GM23338 (cell line): ENCODE data around the gene PPP1R12A.

ENCODE experiments used
- EZH2 ChIP-seq: fragments of 200-600 bp; sonication (generic); IDR thresholded peaks from one replicate; pipeline ENCODE4 v1.8.0; 2017; ENCODE audit warnings: antibody characterized with exemption, mild to moderate bottlenecking, low read depth; ENCODE audit not compliant: unreplicated experiment
- JUNB ChIP-seq: IDR thresholded peaks from one replicate; pipeline ENCODE4 v1.6.1; 2016; ENCODE audit warnings: antibody characterized with exemption; ENCODE audit not compliant: unreplicated experiment
- POLR2AphosphoS5 ChIP-seq: IDR thresholded peaks from 2 replicates; pipeline ENCODE4 v1.6.1; 2016; ENCODE audit warnings: antibody characterized with exemption, low read depth
- TF ChIP-seq, protein P1 (sequence below): IDR thresholded peaks from one replicate; pipeline ENCODE4 v1.6.1; 2018; ENCODE audit warnings: antibody characterized with exemption; ENCODE audit not compliant: unreplicated experiment
- TF ChIP-seq, protein P2 (sequence below), 2 experiments: fragments of 200-600 bp in 1 of 2; sonication (generic) in 1 of 2; conservative IDR thresholded peaks; 2 replicates each; pipeline versions ENCODE4 v1.5.1 to v1.6.1; 2016 to 2017; ENCODE audit warnings: antibody characterized with exemption in 2 of 2, low read depth in 2 of 2, mild to moderate bottlenecking in 2 of 2, moderate library complexity in 1 of 2

GRCh38 chr12:79938843-79939242 is 3.9 kb upstream of the PPP1R12A start:
- TF ChIP-seq, protein P1, sequence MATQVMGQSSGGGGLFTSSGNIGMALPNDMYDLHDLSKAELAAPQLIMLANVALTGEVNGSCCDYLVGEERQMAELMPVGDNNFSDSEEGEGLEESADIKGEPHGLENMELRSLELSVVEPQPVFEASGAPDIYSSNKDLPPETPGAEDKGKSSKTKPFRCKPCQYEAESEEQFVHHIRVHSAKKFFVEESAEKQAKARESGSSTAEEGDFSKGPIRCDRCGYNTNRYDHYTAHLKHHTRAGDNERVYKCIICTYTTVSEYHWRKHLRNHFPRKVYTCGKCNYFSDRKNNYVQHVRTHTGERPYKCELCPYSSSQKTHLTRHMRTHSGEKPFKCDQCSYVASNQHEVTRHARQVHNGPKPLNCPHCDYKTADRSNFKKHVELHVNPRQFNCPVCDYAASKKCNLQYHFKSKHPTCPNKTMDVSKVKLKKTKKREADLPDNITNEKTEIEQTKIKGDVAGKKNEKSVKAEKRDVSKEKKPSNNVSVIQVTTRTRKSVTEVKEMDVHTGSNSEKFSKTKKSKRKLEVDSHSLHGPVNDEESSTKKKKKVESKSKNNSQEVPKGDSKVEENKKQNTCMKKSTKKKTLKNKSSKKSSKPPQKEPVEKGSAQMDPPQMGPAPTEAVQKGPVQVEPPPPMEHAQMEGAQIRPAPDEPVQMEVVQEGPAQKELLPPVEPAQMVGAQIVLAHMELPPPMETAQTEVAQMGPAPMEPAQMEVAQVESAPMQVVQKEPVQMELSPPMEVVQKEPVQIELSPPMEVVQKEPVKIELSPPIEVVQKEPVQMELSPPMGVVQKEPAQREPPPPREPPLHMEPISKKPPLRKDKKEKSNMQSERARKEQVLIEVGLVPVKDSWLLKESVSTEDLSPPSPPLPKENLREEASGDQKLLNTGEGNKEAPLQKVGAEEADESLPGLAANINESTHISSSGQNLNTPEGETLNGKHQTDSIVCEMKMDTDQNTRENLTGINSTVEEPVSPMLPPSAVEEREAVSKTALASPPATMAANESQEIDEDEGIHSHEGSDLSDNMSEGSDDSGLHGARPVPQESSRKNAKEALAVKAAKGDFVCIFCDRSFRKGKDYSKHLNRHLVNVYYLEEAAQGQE: no peak
- TF ChIP-seq, protein P2, sequence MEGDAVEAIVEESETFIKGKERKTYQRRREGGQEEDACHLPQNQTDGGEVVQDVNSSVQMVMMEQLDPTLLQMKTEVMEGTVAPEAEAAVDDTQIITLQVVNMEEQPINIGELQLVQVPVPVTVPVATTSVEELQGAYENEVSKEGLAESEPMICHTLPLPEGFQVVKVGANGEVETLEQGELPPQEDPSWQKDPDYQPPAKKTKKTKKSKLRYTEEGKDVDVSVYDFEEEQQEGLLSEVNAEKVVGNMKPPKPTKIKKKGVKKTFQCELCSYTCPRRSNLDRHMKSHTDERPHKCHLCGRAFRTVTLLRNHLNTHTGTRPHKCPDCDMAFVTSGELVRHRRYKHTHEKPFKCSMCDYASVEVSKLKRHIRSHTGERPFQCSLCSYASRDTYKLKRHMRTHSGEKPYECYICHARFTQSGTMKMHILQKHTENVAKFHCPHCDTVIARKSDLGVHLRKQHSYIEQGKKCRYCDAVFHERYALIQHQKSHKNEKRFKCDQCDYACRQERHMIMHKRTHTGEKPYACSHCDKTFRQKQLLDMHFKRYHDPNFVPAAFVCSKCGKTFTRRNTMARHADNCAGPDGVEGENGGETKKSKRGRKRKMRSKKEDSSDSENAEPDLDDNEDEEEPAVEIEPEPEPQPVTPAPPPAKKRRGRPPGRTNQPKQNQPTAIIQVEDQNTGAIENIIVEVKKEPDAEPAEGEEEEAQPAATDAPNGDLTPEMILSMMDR (conservative IDR thresholded peaks at IDR 0.05; ENCODE audit: low read depth in 2 of 2): no peak
- no peak for TF ChIP-seq POLR2AphosphoS5
- TF ChIP-seq EZH2: no peak
- TF ChIP-seq JUNB: no peak
